Central memory CD4-positive, alpha-beta T cell (primary cell): ENCODE data around the gene BCL2L12.
"Not testable (repeated sequence)": the region's sequence is repeated elsewhere in the genome, so short reads cannot be mapped to it uniquely, and the experiment has no call there.

Experiments used
- DNase-seq: peaks from one replicate; pipeline ENCODE4 v3.0.0; 2022
- total RNA-seq, 3 experiments: gene quantifications; one replicate each; lab custom pipeline; 2026; lab: John Stamatoyannopoulos, UW

BCL2L12 gene, protein sequence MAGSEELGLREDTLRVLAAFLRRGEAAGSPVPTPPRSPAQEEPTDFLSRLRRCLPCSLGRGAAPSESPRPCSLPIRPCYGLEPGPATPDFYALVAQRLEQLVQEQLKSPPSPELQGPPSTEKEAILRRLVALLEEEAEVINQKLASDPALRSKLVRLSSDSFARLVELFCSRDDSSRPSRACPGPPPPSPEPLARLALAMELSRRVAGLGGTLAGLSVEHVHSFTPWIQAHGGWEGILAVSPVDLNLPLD
- 6.6 to 16.8 (median 6.9) reads per million in 3 experiments for total RNA-seq

DNA sequence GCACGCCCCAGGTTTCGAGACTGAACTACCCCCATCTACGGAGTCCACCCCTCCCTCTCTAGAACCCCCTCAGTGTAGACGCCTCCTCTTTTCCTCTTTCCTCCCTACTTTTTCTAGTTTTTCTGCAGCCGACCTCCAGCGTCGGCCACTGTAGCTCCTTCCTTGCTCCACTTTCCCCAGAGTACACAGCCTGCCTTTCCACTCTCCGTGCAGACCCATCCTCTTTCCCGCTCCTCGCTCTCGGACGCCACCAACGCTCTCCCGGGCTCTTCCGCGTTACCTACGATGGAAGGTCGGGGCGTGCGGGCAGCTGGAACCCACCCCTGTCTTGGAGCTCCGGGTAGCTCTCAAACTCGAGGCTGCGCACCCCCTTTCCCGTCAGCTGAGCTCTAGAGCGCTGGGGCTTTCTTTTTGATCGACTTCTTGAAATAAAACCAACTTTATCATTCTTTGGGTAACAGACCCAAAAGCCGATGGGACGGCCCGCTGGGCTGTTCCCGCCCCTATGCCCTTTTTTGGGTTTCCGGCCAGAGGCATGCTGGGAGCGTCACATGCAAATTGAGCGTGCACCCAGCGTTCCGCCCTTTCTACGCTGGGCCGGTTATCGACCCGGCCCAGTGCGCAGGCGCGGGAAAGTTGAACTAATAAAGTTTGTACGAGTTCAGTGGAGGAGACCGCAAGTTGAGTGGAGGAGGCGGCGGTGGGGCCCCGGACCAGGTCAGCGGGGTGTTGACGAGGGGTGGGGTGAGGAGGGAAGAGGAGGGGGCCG, at the start of gene BCL2L12, which contains the start of gene IRF3:
BCL2L12 (plus strand) TSS at position 583 of the 769 bp plus-strand sequence. CDS start 760 bp downstream, outside the sequence.
IRF3 (minus strand) TSS at position 507 of the 769 bp plus-strand sequence. CDS start 1,019 bp downstream, outside the sequence.
- peak; percentile 98 for DNase-seq

DNA sequence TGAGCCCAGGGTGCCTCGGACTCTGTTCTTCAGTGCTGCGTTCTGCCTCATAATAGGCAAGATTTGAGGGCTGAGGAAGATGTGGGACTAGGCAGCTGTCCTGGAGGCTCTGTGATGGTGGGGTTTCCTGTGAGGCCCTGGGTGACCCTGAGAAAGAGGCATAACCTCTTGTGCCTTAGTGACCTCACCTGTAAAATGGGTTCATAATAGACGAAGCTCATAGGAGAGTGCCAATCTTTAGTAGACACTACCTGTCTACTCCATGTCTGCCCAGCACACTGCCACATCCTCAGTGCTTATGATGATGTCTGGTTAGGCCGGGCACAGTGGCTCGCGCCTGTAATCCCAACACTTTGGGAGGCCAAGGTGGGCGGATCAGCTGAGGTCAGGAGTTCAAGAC, 49.2 kb upstream of the BCL2L12 start:
- DNase-seq = no peak

DNA sequence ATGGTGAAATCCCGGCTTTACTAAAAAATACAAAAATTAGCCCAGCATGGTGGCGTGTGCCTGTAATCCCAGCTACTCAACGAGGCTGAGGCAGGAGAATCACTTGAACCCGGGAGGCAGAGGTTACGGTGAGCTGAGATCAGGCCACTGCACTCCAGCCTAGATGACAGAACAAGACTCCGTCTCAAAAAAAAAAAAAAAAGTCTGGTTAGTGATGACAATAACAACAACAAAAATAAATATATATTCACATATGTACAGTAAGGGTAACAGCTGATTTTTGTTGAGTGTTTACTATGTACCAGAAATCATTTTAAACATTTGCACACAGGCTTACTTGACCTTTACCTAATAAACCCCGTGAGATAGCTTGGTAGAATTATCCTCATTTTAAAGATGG, 48.8 kb upstream of the BCL2L12 start:
- no peak for DNase-seq

DNA sequence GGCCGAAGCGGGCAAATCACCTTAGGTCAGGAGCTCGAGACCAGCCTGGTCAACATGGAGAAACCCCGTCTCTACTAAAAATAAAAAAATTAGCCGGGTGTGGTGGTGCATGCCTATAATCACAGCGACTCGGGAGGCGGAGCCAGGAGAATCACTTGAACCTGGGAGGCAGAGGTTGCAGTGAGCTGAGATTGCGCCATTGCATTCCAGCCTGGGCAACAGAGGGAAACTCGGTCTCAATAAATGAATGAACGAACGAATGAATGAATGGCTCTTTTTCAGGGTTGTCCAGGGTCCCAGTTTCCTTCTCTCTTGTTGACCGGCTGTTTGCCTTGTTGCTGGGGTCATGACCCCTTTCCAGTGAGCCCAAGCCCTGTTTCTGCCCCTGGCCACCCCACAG, 47.9 kb upstream of the BCL2L12 start:
- not testable (repeated sequence) for DNase-seq

DNA sequence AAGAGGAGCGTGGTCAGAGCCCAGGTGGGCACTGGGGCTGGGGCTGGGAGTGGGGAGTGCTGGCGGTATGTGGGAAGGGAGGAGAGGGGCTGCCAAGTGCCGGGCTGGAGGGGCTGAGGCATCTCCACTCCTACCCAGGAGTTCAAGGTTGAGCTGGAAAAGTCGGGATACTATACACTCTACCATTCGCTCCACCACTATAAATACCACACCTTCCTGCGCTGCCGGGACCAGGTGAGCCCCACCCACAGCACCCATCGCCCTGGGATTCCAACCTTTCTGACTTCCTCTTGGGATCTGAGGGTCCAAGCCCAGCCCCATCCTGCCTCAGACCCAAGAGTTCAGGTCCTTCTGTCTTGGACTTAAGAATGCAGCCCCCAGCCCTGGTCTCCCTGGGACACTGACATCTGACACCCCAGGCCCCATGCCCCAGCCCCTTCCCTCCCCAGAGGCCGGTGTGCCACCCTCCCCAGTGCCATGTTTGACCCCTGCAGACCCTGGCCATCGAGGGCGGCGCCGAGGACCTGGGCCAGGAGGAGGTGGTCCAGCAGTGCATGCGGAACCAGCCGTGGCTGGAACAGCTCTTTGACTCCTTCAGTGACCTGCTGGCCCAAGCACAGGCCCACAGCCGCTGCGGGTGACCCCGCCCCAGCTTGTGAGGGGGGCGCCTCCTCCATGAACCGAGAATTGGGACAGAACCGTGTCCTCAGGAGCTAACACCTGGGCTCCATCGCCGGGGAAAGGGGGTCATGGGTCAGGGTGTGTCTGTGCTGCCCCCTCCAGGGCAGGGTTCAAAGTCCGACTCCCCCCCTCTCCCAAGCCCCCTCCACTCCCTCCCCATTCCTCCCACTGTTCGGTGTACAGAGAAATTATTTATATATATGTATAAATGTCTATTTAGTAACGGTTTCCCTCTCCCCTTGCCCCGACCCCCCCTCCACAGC, 40.5 kb upstream of the BCL2L12 start:
- DNase-seq = no peak

DNA sequence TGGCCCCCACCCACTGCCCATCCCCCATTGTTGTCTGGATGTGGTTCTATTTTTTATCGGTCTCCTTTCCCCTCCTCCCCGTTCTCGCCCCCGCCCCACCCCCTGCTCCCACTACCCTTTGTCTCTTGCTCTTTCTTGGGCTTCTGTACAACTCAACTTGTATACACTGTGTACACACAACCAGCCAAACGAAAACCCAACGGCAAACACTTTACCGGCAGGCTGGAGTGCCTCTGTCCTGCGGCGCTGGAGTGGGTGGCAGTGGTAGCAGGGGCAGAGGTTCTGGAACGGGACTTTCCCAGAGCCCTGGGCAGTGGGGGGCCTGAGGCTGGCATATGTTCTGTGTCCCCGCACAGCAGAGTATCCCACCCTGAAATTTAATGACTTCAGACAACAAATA, 39.5 kb upstream of the BCL2L12 start:
- no peak for DNase-seq

DNA sequence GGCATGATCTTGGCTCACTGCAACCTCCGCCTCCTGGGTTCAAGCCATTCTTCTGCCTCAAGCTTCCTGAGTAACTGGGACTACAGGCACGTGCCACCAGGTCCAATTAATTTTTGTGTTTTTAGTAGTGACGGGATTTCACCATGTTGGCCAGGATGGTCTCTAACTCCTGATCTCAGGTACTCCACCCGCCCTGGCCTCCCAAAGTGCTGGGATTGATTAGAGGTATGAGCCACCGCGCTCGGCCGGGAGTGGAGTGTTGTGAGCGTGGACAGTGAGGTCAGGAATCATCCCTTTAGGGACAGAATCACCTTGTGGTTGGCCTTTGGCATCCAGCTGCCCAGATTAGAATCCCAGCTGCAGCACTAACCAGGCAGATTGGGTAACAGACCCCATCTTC, 36.1 kb upstream of the BCL2L12 start:
- DNase-seq = no peak

DNA sequence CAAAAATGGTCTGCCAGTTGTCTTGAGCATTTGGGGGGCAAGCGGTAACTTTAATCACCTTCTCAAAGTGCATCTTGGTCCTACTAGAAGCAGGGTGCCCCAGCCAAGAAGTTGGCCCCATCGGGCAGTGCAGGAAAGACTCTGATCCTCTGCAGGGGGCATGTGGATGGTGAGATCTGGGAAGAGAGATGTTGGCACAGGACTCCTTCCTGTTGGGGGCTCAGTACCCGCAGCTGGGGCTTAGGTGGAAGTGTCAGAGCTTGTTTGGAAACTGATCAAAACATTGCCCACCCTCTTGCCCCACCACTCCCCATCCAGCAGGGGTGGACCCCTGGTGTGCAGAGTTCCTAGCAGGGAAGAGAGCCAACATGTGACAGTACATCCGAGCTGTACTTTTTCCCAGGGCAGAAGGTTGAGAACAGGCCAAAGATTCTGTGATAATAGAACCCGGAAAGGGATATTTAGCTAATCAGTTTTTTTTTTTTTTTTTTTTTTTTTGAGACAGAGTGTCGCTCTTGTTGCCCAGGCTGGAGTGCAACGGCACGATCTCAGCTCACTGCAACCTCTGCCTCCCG, 34.6 kb upstream of the BCL2L12 start:
- DNase-seq = no peak

DNA sequence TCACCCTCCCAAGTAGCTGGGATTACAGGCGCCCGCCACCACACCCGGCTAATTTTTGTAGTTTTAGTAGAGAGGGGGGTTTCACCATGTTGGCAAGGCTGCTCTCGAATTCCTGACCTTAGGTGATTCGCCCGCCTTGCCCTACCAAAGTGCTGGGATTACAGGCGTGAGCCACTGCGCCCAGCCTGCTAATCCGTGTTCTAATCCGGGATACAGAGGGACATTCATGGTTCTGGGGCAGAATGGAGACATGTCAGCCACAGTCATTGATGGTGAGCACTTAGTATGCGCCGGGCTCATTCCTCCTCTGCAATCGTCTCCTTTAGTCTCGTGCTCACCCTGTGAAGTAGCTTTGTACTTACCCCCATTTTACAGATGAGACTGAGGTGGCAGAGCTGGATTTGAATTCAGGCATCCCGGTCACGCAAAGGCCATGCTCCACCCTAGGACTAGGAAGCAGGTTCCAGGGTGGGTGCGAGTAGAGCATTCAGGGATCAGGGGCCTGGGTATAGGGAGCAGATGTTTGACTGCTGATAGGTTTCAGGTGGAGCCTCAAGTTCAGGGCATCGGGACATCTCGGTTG, 34.0 kb upstream of the BCL2L12 start:
- DNase-seq = no peak

DNA sequence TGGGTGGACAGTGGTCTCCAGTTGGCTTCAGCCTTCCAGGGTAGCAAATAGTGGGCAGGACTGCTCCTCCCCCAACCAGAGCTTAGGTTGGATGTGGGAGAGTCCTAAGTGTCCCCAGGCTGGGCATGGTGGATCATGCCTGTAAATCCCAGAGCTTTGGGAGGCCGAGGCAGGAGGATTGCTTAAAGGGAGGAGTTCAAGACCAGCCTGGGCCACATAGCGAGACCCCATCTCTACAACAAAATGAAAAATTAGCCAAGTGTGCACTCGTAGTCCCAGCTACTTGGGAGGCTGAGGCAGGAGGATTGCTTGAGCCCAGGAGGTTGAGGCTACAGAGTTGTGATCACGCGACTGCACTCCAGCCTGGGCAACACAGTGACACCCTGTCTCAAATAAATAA, 33.2 kb upstream of the BCL2L12 start:
- DNase-seq = no peak

DNA sequence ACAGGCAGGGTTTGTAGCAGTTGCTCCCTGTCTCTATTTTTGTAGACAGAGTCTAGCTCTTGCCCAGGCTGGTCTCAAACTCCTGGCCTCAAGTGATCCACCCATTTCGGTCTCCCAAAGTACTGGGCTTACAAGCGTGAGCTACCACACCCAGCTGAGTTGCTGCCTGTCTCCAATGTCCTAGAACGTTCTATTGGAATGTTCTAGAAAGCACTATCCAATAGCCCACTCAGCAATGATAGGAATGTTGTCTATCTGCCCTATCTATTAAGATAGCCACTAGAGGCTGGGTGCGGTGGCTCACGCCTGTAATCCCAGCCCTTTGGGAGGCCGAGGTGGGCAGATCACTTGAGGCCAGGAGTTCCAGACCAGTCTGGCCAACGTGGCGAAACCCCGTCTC, 32.5 kb upstream of the BCL2L12 start:
- not testable (repeated sequence) for DNase-seq

DNA sequence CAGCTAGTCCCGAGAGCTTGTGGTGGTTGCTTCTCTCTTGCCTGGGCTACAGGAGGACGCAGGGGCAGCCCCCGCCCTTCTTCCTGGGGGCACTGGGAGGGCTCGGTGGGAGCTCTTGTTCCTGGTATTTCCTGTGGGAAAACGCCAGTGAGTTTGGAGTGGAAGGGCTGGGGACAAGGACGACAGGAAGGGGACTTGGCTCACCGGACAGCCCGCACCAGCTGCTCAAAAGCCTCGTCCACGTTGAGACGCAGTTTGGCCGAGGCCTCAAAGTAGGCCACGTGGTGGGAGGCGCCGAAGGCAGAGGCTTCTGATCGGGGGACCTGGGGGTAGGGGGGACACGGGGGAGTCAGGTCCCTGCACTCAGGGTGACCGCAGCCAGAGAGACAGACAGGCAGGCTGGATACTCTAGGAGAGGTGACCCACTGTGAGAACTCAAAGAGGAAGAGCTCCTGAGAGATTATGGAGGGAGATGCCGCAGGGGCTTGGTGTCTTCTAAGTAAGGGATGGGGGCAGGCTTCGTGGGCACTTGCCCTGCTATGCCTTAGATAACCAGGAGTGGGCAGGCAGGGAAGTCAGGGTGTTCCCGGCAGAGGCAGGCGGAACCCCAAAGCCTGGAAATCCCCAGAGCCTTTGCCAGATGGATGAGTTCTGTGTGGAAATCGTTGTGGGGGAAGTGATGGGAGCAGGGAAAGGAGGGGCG, 30.1 kb upstream of the BCL2L12 start:
- no peak for DNase-seq

DNA sequence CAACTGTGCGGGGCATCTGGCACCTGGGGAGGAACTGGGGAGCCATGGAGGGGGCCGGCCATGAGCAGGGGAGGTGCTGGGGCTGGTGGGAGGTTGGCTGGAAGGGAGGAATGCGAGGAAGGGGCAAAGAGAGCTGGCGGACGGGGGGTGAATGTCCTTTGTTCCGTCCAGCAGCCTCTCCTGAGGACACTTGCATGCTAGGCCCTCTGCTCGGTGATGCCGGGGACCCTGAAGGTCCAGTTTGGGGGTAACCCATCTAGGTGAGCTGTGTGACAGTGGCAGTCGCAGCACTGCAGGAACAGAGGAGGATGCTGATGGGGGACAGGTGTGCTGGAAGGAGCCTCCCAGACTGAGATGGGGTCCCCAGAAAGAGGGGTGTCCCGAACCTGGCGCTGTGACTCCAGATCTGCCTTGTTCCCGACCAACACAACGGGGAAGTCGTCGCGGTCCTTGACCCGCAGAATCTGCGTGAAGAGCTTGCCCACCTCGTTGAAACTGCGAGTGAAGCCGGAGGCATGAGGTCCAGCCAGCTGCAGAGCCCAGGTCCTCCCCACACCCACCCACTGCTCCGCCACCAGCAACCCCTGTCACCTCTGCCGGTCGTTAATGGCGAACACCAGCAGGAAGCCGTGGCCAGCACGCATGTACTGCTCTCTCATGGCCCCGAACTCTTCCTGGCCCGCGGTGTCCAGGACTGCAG, 29.4 kb upstream of the BCL2L12 start:
- no peak for DNase-seq

DNA sequence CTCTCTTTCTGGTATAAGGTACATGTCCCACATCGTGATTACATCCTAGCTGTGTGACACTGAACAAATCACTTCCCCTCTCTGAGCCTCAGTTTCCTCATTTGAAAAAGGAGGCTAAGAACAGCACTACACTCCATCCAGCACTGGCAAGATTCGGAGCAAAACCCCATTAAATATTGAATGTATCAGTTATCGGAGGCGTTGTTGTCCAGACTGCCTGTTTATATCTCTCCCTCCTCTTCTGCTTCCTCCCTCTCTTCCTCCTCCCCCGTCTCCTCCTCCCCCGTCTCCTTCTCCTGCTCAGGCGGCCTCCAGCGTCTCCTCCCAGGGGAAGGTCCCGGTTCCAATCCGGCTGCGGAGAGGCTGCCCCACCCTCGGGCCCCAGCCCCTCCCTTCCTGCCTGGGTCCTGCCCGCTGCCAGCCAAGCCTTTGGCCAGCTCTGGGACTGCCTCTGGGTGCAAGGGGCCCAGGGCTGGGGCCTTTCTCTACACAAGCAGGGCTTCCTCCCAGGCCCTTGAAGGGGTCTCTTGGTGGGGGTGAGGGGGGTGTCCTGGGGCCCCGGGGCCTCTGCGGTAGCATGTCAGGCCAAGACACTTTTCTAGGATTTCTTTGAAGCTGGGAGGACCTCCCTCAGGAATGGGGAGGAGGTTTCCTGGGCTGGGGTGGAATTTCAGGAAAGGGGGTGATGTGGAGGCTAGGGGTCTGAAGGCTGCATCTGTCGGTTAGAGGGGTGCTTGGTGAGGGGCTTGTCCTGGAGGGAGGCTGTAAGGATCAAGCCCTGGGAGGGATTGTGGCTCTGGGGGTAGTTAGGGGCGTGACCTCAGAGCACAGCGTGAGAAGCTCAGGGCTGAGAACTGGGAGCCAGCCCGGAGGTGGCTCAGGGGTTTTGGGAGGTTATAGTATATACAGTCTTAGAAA, 27.7 kb upstream of the BCL2L12 start:
- no peak for DNase-seq

DNA sequence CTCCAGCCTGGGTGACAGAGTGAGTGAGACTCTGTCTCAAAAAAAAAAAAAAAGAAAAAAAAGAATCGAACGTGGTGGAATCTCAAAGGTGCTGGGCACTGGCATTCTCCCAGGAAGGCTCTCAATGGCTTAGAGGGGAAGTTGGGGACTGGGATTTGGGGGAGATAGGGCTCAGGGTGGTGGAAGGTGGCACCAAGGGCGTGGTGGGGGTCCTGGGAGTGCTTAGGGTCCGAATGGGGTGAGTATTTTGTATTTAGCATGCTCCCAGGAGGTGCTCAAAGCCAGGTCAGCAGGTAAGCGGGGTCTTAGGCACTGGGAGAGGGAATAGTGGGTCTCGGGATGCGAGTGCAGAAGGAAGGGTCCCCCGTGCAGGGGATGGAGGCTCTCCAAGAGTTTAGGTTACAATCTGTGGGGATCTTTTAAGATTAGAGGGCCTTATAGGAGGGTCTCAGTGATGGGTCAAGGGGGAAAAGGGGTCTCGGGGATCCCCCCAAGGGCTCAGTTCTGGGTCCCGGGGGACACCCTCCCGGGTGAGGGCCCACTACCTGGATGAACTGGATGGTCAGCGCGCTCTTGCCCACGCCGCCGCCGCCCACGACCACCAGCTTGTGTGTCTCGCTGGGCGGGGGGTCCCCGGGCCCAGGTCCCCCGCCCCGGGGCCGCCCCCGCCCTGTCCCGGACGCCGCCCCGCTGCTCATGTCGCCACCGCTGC, 26.2 kb upstream of the BCL2L12 start:
- DNase-seq = no peak

DNA sequence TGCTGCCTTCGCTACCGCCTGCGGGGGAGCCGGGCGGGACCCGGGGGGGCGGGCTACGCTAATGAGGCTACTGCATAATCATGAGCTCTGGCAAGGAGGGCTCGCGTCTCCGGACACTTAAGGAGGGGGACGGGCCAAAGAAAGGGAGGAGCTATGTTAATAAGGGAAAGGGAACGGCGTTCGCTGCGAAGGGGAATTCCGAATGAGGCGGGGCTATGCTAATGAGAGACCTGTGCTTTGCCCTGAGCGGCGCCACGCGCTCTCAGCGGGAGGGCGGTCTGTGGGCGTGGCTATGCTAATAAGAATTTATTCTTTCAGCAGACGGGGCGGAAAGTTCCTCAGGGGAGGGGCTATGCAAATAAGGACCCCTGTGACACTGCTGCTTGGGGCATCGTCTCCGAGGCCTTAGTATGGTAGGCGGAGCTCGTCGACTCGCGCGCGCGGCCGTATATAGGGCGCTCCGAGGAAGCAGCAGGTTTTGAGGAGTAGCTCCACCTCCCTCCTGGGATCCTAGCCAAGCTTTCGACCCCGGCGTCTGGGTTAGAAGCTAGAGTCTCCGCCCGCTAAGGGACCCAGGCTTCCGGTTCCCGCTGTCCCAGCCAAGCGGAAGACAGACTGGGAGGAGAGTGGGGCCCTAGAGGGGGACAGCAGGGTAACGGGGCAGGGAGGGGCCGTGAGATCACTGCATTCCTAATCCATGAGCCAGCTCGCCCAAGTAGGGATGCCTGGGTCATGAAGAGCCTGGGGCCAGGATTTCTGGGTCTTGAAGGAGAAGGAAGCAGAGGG, 25.4 kb upstream of the BCL2L12 start, which contains the start of gene RRAS:
RRAS (minus strand) TSS at position 31 of the 786 bp plus-strand sequence. CDS start 45 bp downstream, outside the sequence.
- peak; percentile 100 for DNase-seq

DNA sequence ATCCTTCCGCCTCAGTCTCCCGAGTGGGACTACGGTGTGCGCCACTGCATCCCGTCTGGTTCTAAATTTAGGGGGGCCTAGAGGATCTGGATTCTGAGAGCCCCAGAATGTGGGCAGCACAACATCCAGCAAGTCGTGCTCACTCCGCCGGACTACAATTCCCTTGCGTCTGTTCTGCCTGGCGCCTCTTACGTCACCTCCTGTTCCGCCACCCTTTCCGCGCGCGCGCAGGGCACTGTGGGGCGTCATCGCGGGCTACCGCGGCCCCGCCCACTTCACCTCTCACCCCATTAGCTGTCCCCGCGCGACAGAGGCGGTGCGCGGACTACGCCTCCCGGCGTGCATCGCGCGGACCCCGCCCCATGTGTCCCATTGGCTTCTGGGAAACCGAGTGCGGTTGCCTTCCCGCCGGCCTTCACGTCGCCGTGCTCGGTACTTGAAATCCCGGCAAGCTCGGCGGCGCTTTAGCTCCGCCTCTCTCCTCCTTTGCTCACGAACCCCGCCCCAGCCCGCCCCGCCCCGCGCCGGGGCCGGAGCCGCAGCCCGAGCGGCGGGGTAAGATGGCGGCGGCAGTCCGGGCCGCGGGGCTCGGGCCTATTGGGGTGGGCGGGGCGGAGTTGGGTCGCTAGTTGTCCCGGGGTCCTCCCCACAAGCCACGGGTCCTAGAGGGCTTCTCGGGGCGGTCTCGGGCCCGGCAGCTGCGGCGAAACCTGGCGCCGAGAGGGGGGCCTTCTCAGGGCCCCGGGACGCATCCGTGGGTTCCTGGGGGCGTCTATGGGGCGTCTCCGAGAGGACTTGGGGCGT, 23.8 kb upstream of the BCL2L12 start, which contains the start of gene SCAF1:
SCAF1 (plus strand) TSS at position 522 of the 804 bp plus-strand sequence. CDS start 2,818 bp downstream, outside the sequence.
- peak; percentile 100 for DNase-seq
